PC-3 (cell line): ENCODE results near the gene YKT6.

Source experiments
- CTCF ChIP-seq: fragments of 300-600 bp; sonication (generic); conservative IDR thresholded peaks from 2 replicates; pipeline ENCODE4 v1.5.1; 2017; ENCODE audit warnings: antibody characterized with exemption, low read depth, mild to moderate bottlenecking, low read length
- EZH2 ChIP-seq: fragments of 300-600 bp; sonication (generic); IDR thresholded peaks from one replicate; pipeline ENCODE4 v1.6.1; 2017; ENCODE audit warnings: antibody characterized with exemption, mild to moderate bottlenecking, low read length; ENCODE audit not compliant: unreplicated experiment

DNA sequence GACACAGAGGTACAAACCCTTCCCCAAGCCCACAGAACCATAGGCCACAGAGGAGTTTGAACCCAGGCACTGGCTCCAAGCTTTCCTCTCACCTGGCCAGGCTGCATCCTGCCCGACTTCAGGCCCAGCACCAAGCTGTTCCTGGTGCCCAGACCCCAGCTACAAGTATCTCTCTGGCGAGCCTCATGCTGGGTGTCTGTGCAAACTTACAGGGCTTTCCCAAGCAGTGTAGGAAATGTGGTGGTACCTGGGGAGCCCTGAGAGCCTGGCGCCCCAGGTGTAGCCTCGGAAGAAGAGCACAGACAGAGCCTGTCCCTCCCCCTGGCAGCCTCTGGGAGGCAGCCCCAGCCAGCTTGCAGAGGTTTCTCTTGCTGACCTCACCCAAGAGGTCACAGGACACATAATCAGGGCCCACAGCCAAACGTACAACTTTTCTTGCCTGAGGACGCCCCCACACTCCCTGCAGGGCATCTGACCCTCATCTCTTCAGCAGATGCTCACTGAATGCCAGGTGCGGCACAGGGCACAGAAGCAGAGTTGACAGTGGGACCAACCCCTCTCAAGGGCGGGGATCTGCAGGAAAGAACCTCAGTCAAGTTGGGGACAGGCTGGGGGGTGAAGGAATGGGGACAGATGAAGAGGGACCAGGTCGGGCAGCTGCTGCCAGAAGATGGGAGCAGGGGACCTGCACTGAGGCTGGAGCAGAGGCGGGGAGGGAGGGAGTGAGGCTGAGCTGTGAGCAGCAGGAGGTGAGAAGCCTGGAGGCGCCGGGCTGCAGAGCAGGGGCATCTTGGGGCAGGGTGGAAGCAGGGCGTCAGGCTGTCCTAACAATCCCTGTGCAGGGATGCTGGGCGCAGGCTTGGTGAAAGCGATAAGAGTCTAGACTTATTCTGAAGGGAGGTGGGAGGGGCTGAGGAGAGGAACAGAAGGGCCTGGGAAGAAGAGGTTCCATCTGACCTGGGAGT lies 43.4 kb upstream of the YKT6 start:
- TF ChIP-seq CTCF (no peak), EZH2 (no peak)
